ENCODE data around the gene MNX1.

DNA sequence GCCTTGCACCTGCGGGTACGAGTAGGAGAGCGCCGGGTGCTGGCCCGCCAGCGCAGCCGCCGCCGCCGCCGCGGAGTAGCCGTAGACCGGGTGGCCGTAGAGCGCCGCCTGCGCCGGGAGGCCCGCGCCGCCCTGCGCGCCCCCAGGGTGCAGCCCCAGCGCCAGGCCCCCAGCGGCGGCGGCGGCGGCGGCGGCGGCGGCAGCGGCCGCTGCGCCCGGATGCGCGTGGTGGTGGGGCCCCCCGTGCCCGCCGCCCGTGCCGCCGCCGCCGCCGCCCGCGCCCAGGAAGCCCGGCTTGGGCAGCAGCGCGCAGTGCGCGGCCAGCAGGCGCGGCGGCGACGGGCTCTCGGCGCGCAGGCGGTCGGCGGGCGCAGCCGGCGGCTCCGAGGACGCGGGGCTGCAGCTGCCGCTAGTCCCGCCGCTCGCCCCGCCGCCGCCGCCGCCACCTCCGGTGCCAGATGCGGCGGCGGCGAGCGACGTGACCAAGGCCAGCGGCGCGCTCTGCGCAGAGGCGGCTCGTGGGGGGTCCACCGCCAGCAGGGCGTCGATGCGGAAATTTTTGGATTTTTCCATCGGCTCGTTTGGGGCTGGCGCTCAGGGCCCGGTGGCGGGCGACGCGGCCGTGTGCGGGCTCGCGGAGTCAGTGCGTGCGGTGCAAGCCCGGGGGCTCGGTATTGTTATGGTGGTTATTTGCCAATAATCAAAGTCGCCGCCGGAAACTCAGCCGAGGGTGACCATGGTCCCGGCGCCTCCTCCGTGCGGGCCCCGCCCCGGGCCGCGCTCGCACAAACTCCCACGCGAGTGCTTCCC lies 480 bp downstream of the MNX1 start:
- TF ChIP-seq, protein P1, sequence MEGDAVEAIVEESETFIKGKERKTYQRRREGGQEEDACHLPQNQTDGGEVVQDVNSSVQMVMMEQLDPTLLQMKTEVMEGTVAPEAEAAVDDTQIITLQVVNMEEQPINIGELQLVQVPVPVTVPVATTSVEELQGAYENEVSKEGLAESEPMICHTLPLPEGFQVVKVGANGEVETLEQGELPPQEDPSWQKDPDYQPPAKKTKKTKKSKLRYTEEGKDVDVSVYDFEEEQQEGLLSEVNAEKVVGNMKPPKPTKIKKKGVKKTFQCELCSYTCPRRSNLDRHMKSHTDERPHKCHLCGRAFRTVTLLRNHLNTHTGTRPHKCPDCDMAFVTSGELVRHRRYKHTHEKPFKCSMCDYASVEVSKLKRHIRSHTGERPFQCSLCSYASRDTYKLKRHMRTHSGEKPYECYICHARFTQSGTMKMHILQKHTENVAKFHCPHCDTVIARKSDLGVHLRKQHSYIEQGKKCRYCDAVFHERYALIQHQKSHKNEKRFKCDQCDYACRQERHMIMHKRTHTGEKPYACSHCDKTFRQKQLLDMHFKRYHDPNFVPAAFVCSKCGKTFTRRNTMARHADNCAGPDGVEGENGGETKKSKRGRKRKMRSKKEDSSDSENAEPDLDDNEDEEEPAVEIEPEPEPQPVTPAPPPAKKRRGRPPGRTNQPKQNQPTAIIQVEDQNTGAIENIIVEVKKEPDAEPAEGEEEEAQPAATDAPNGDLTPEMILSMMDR (IDR thresholded peaks at IDR 0.05 in 2 of 3, conservative IDR thresholded peaks at IDR 0.05 in 1 of 3; ENCODE audit: control insufficient read depth in 2 of 3, extremely low read depth in 1 of 3, insufficient read depth in 1 of 3, low read depth in 3 of 3, low read length in 3 of 3): no peak
- TF ChIP-seq SMAD1 (IDR thresholded peaks at IDR 0.05; ENCODE audit: low read depth, partially characterized antibody) (no peak), YBX1 (IDR thresholded peaks at IDR 0.05) (no peak), EZH2 (IDR thresholded peaks at IDR 0.05; ENCODE audit: borderline replicate concordance, control insufficient read depth, low read depth, low read length) (no peak), WRNIP1 (IDR thresholded peaks at IDR 0.05; ENCODE audit: borderline replicate concordance, low read depth, low read length) (no peak), POLR2A (IDR thresholded peaks at IDR 0.05; ENCODE audit: low read depth, low read length) (no peak), JUND (IDR thresholded peaks at IDR 0.05; ENCODE audit: low read depth, low read length) (no peak)
- TF ChIP-seq, protein P2, sequence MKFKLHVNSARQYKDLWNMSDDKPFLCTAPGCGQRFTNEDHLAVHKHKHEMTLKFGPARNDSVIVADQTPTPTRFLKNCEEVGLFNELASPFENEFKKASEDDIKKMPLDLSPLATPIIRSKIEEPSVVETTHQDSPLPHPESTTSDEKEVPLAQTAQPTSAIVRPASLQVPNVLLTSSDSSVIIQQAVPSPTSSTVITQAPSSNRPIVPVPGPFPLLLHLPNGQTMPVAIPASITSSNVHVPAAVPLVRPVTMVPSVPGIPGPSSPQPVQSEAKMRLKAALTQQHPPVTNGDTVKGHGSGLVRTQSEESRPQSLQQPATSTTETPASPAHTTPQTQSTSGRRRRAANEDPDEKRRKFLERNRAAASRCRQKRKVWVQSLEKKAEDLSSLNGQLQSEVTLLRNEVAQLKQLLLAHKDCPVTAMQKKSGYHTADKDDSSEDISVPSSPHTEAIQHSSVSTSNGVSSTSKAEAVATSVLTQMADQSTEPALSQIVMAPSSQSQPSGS (IDR thresholded peaks at IDR 0.05; ENCODE audit: low read length): no peak
